Neural progenitor cell (in vitro differentiated cells): ENCODE measurements around the gene RAB27A. TPM values are rescaled to one million over a fixed set of nuclear protein-coding genes. Genes with fewer than 3 reads are reported as not detected.

ENCODE experiments used
- DNase-seq: peaks from one replicate; pipeline ENCODE4 v3.0.0-alpha.2; 2016; ENCODE audit warnings: low spot score
- H2AFZ ChIP-seq: fragments of 200-600 bp; sonication (generic); replicated peaks from 2 replicates; pipeline ENCODE4 v1.6.1; 2016; ENCODE audit warnings: antibody characterized with exemption
- H3F3A ChIP-seq: fragments of 200-600 bp; sonication (generic); 2 replicates; pipeline ENCODE4 v1.6.1; 2016; ENCODE audit warnings: antibody characterized with exemption, low read depth
- H3K27ac ChIP-seq: fragments of 200-600 bp; sonication (generic); 2 replicates; pipeline ENCODE4 v1.5.1; 2016; ENCODE audit warnings: mild to moderate bottlenecking
- H3K27me3 ChIP-seq: fragments of 200-600 bp; sonication (generic); 2 replicates; pipeline ENCODE4 v1.6.1; 2016; ENCODE audit warnings: mild to moderate bottlenecking, moderate library complexity
- H3K36me3 ChIP-seq: fragments of 200-600 bp; sonication (generic); 2 replicates; pipeline ENCODE4 v1.5.1; 2016
- H3K4me1 ChIP-seq: fragments of 200-600 bp; sonication (generic); 2 replicates; pipeline ENCODE4 v1.6.1; 2016; ENCODE audit warnings: mixed run types
- H3K4me2 ChIP-seq: fragments of 200-600 bp; sonication (generic); 2 replicates; pipeline ENCODE4 v1.6.1; 2016
- H3K4me3 ChIP-seq: fragments of 200-600 bp; sonication (generic); 2 replicates; pipeline ENCODE4 v1.5.1; 2016
- H3K79me2 ChIP-seq: fragments of 200-600 bp; sonication (generic); 2 replicates; pipeline ENCODE4 v1.6.1; 2016; ENCODE audit warnings: low read depth
- H3K9ac ChIP-seq: fragments of 200-600 bp; sonication (generic); 2 replicates; pipeline ENCODE4 v1.6.1; 2016
- H3K9me3 ChIP-seq: fragments of 200-600 bp; sonication (generic); 2 replicates; pipeline ENCODE4 v1.5.1; 2016; ENCODE audit warnings: low read depth
- H4K20me1 ChIP-seq: fragments of 200-600 bp; sonication (generic); 2 replicates; pipeline ENCODE4 v1.6.1; 2016; ENCODE audit warnings: low read depth
- H3K27ac Mint-ChIP-seq: 3 replicates; pipeline ENCODE4 v1.8.0; 2021; ENCODE audit warnings: mixed read lengths
- H3K27me3 Mint-ChIP-seq: 2 replicates; pipeline ENCODE4 v1.8.0; 2022; ENCODE audit warnings: low read depth, mild to moderate bottlenecking, inconsistent platforms, moderate library complexity, mixed read lengths; ENCODE audit not compliant: insufficient read depth
- H3K36me3 Mint-ChIP-seq: 3 replicates; pipeline ENCODE4 v1.8.0; 2021; ENCODE audit warnings: mixed read lengths
- H3K4me1 Mint-ChIP-seq: 3 replicates; pipeline ENCODE4 v1.8.0; 2021; ENCODE audit warnings: mixed read lengths
- H3K4me3 Mint-ChIP-seq: 3 replicates; pipeline ENCODE4 v1.8.0; 2021; ENCODE audit warnings: mild to moderate bottlenecking, moderate library complexity, mixed read lengths
- H3K9me3 Mint-ChIP-seq: 3 replicates; pipeline ENCODE4 v1.8.0; 2020; ENCODE audit warnings: mixed read lengths
- EZH2 ChIP-seq: fragments of 200-600 bp; sonication (generic); IDR thresholded peaks from 2 replicates; pipeline ENCODE4 v1.6.1; 2017; ENCODE audit warnings: antibody characterized with exemption, mild to moderate bottlenecking, moderate library complexity
- EZH2phosphoT487 ChIP-seq: fragments of 200-600 bp; sonication (generic); IDR thresholded peaks from 2 replicates; pipeline ENCODE4 v1.6.1; 2017; ENCODE audit warnings: antibody characterized with exemption
- total RNA-seq: library from RNA; depleted of rRNA; stranded (reverse); fragments of >200 nt; gene quantifications from 2 replicates; pipeline ENCODE4 v1.2.3, GENCODE V29; 2015; ENCODE audit warnings: low replicate concordance
- TF ChIP-seq, protein P1 (sequence below): fragments of 200-600 bp; sonication (generic); IDR thresholded peaks from 2 replicates; pipeline ENCODE4 v1.5.1; 2017; ENCODE audit warnings: antibody characterized with exemption, mild to moderate bottlenecking

RAB27A gene
- 2.3 and 3.6 TPM in 2 replicates for total RNA-seq

DNA sequence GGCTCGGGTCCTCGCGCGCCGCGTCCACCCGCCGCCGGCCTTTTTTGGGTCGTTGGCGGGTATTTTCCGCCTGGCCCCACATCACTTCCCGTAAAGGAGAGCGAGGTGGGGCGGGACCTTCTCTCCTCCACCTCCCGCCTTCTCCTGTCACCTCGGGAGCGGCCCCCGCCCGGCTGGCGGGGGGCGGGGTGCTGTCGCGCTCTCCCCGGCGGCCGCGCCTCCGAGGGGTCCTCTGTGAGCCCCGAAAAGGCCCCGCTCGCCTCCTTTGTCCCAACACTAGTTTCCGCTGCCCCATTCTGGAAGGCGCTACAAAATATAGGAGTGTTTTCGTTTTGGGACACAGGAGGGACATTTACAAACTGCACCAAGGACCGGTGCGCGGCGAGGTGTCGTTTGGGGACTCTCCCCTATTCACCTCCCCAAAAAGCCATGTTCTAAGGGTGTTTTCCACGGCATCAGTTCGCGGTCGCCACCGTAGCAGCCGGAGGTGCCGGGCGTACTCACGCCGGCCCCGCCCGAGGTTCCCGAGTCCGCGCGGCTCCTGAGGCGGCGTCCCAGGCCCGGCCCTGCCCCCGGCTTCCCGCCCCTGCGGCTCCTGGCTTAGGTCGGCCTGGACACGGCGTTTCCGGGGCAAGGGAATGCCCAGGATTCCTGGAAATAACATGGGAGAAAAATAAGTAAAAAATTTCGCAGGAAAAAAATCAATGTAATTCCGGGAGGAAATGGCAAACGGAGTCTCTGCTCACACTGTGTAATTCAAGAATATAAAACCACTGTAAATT is at the start of gene RAB27A:
Gene RAB27A (minus strand): TSS at position 68 of the 782 bp plus-strand sequence. CDS start 54,879 bp downstream, outside the sequence.
- no peaks in the 10 kb centered on the region for H3K79me2 ChIP-seq
- no peaks in the 10 kb centered on the region for H3K9me3 ChIP-seq
- Mint-ChIP-seq H3K27ac (peak within 1 kb of the TSS; percentile 43), H3K27me3 (peaks cover 2% of the 10 kb centered on the region), H3K9me3 (no peaks in the 10 kb centered on the region), H3K4me3 (peak within 1 kb of the TSS; percentile 88), H3K36me3 (no peaks in the 10 kb centered on the region), H3K4me1 (peaks cover 8% of the 10 kb centered on the region)
- peak within 1 kb of the TSS; percentile 91 for H2AFZ ChIP-seq
- no peaks in the 10 kb centered on the region for H4K20me1 ChIP-seq
- no peak for TF ChIP-seq EZH2
- TF ChIP-seq, protein P1, sequence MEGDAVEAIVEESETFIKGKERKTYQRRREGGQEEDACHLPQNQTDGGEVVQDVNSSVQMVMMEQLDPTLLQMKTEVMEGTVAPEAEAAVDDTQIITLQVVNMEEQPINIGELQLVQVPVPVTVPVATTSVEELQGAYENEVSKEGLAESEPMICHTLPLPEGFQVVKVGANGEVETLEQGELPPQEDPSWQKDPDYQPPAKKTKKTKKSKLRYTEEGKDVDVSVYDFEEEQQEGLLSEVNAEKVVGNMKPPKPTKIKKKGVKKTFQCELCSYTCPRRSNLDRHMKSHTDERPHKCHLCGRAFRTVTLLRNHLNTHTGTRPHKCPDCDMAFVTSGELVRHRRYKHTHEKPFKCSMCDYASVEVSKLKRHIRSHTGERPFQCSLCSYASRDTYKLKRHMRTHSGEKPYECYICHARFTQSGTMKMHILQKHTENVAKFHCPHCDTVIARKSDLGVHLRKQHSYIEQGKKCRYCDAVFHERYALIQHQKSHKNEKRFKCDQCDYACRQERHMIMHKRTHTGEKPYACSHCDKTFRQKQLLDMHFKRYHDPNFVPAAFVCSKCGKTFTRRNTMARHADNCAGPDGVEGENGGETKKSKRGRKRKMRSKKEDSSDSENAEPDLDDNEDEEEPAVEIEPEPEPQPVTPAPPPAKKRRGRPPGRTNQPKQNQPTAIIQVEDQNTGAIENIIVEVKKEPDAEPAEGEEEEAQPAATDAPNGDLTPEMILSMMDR, result no peak
- TF ChIP-seq EZH2phosphoT487, result no peak
- H3K9ac ChIP-seq, result peak within 1 kb of the TSS; percentile 28
- no peaks in the 10 kb centered on the region for H3K36me3 ChIP-seq
- H3K27me3 ChIP-seq, result peaks cover 17% of the 10 kb centered on the region
- peaks cover 7% of the 10 kb centered on the region for H3F3A ChIP-seq
- H3K4me3 ChIP-seq, result peak within 1 kb of the TSS; percentile 84
- H3K27ac ChIP-seq, result no peak within 1 kb of the TSS
- H3K4me1 ChIP-seq, result no peaks in the 10 kb centered on the region
- H3K4me2 ChIP-seq, result peak within 1 kb of the TSS; percentile 82
- peak; percentile 88 for DNase-seq

DNA sequence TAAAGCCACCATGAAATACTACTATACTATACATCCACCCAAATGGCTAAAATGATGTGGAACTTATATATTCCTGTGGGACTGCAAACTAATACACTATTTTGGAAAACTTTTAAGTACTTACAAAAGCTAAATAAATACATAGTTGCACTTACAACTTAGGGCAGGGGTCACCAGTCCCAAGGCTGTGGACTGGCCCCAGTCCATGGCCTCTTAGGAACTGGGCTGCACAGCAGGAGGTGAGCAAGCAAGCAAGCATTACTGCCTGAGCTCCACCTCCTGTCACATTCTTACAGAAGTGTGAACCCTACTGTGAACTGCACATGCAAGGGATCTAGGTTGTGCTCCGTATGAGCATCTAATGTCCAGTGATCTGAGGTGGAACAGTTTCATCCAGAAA is 47.5 kb upstream of the RAB27A start:
- H3K27ac ChIP-seq, result no peak overlapping the region
- H3K9ac ChIP-seq, result no peak overlapping the region
- no peaks in the 10 kb centered on the region for H3K36me3 Mint-ChIP-seq
- no peaks in the 10 kb centered on the region for H3K9me3 ChIP-seq
- no peaks in the 10 kb centered on the region for H3K27me3 ChIP-seq
- H3K27me3 Mint-ChIP-seq, result no peaks in the 10 kb centered on the region
- no peak overlapping the region for H3K4me3 Mint-ChIP-seq
- H3F3A ChIP-seq, result no peaks in the 10 kb centered on the region
- TF ChIP-seq EZH2, result no peak
- TF ChIP-seq, protein P1, result no peak
- TF ChIP-seq EZH2phosphoT487, result no peak
- H3K36me3 ChIP-seq, result no peaks in the 10 kb centered on the region
- no peaks in the 10 kb centered on the region for H4K20me1 ChIP-seq
- DNase-seq, result no peak
- no peak overlapping the region for H3K4me2 ChIP-seq
- no peaks in the 10 kb centered on the region for H3K4me1 ChIP-seq
- no peak overlapping the region for H3K4me3 ChIP-seq
- H3K27ac Mint-ChIP-seq, result no peak overlapping the region
- no peaks in the 10 kb centered on the region for H3K79me2 ChIP-seq
- no peaks in the 10 kb centered on the region for H3K9me3 Mint-ChIP-seq
- no peaks in the 10 kb centered on the region for H3K4me1 Mint-ChIP-seq
- H2AFZ ChIP-seq, result no peak overlapping the region

DNA sequence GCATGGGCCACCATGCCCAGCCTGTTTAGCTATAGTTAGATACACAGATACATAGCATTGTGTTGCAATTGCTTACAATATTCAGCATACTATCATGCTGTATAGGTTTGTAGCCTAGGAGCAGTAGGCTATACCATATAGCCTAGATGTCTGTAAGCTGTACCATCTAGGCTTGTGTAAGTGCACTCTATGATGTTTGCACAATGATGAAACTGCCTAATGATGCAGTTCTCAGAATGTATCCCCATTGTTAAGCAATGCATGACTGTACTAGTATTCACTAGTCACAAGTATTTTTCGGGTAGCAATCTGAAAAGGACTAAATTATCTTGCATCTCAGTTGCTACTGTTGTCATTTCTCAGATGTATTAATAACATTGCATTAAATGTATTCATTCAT is 45.4 kb upstream of the RAB27A start:
- Histone ChIP-seq H3K27me3 (no peaks in the 10 kb centered on the region), H3K4me1 (no peaks in the 10 kb centered on the region), H3K4me2 (no peak overlapping the region), H3K4me3 (no peak overlapping the region), H3K9me3 (no peaks in the 10 kb centered on the region), H3K27ac (no peak overlapping the region), H3K79me2 (no peaks in the 10 kb centered on the region), H3K36me3 (no peaks in the 10 kb centered on the region), H3F3A (no peaks in the 10 kb centered on the region), H3K9ac (no peak overlapping the region), H4K20me1 (no peaks in the 10 kb centered on the region), H2AFZ (no peak overlapping the region)
- no peaks in the 10 kb centered on the region for H3K4me1 Mint-ChIP-seq
- H3K27ac Mint-ChIP-seq, result no peak overlapping the region
- no peak for DNase-seq
- no peaks in the 10 kb centered on the region for H3K9me3 Mint-ChIP-seq
- H3K36me3 Mint-ChIP-seq, result no peaks in the 10 kb centered on the region
- no peaks in the 10 kb centered on the region for H3K27me3 Mint-ChIP-seq
- H3K4me3 Mint-ChIP-seq, result no peak overlapping the region
- no peak for TF ChIP-seq EZH2
- TF ChIP-seq EZH2phosphoT487, result no peak
- TF ChIP-seq, protein P1, result no peak
